AG04449 (cell line): ENCODE data around the gene PTPRF.

Experiments used
- CTCF ChIA-PET: fragments of 350-600 bp; formaldehyde crosslinking; extraction: SDS; loops from one replicate; lab custom pipeline; 2021; ENCODE audit warnings: antibody characterized with exemption; lab: Yijun Ruan, JAX
- POLR2A ChIA-PET: fragments of 400-600, 350-600 bp; formaldehyde crosslinking; extraction: SDS; loops from one replicate; lab custom pipeline; 2020; ENCODE audit warnings: antibody characterized with exemption, inconsistent platforms; lab: Yijun Ruan, JAX
- DNase-seq: peaks from one replicate; pipeline ENCODE4 v3.0.0-alpha.2; 2010; ENCODE audit warnings: low read depth, low spot score
- H3K4me3 ChIP-seq: 2 replicates; pipeline ENCODE4 v1.5.1; 2011; ENCODE audit warnings: low read depth, mild to moderate bottlenecking, control low read depth, low read length
- CTCF ChIP-seq: IDR thresholded peaks from one replicate; pipeline ENCODE4 v1.5.1; 2011; ENCODE audit warnings: mild to moderate bottlenecking, moderate library complexity, low read length, control low read depth, inconsistent platforms; ENCODE audit not compliant: insufficient read depth; ENCODE audit errors: missing control alignments

Gene PTPRF

GRCh38 chr1:43648876-43649477 lies 118.3 kb downstream of the PTPRF start:
- no peak for DNase-seq
- ChIA-PET CTCF (interaction anchor here (1.2 to 4.3 kb wide), 7 partner anchors 26 to 285 kb away, joined by 3 to 30 read pairs (median 5); partner anchors contain the start of genes ARTN and PTPRF), POLR2A (interaction anchor here (0.6 to 2.3 kb wide), 11 partner anchors 7 to 231 kb away, joined by 3 to 16 read pairs (median 11); partner anchors contain the start of genes PTPRF and ST3GAL3)
- H3K4me3 ChIP-seq: peak overlapping the region; percentile 60
- TF ChIP-seq CTCF: no peak

GRCh38 chr1:43650310-43651085 lies 119.8 kb downstream of the PTPRF start:
- CTCF ChIA-PET: interaction anchor here (0.9 to 4.3 kb wide), 11 partner anchors 8 to 423 kb away, joined by 3 to 30 read pairs (median 5); partner anchors contain the start of genes ARTN and PTPRF
- TF ChIP-seq CTCF: no peak

GRCh38 chr1:43651188-43651587 lies 120.5 kb downstream of the PTPRF start:
- H3K4me3 ChIP-seq: peak overlapping the region; percentile 99
- DNase-seq: no peak
- no peak for TF ChIP-seq CTCF
- ChIA-PET CTCF (interaction anchor here (1.4 to 4.3 kb wide), 4 partner anchors 7 to 121 kb away, joined by 4 to 30 read pairs (median 10); partner anchors contain the start of gene PTPRF), POLR2A (interaction anchor here (0.6 to 2.3 kb wide), 10 partner anchors 8 to 385 kb away, joined by 3 to 16 read pairs (median 6); partner anchors contain the start of gene ST3GAL3)

More at GRCh38 chr1:43650310-43651085, 119.8 kb downstream of the PTPRF start:
- peak; percentile 94 for DNase-seq
- POLR2A ChIA-PET: interaction anchor here (0.6 to 2.3 kb wide), 23 partner anchors 9 to 972 kb away, joined by 3 to 16 read pairs (median 4); partner anchors contain the start of genes PTPRF and ST3GAL3
- H3K4me3 ChIP-seq: peak overlapping the region; percentile 99

GRCh38 chr1:43651902-43652301 lies 121.2 kb downstream of the PTPRF start:
- TF ChIP-seq CTCF: no peak
- POLR2A ChIA-PET: no interaction called here
- CTCF ChIA-PET: interaction anchor here (1.1 to 4.3 kb wide), 3 partner anchors 12 to 122 kb away, joined by 3 to 30 read pairs (median 15); partner anchors contain the start of gene PTPRF
- DNase-seq: no peak
- H3K4me3 ChIP-seq: peak overlapping the region; percentile 99

GRCh38 chr1:43653339-43653738 lies 122.7 kb downstream of the PTPRF start:
- ChIA-PET POLR2A (interaction anchor here (0.6 to 0.7 kb wide), 2 partner anchors 12 to 14 kb away, joined by 3 read pairs; no protein-coding TSS in a partner anchor), CTCF (interaction anchor here (1.1 to 4.5 kb wide), 7 partner anchors 16 to 426 kb away, joined by 3 to 25 read pairs (median 5); partner anchors contain the start of gene PTPRF)
- no peak overlapping the region for H3K4me3 ChIP-seq
- peak; percentile 32 for TF ChIP-seq CTCF
- no peak for DNase-seq
